GM12892 (cell line): Measurements from ENCODE around the gene VPREB3. TPM values are rescaled to one million over a fixed set of nuclear protein-coding genes. Genes with fewer than 3 reads are reported as not detected.

Experiments
- DNase-seq: peaks from one replicate; pipeline ENCODE4 v3.0.0; 2011; ENCODE audit not compliant: insufficient read length
- FAIRE-seq: peaks from 2 replicates; lab custom pipeline; 2011; peaks lifted over from hg19 to GRCh38; lab: Jason Lieb, UNC
- POLR2A ChIP-seq: IDR thresholded peaks from 2 replicates; pipeline ENCODE4 v1.6.1; 2011; ENCODE audit warnings: low read depth, low read length, control low read depth
- POLR2AphosphoS5 ChIP-seq: IDR thresholded peaks from 2 replicates; pipeline ENCODE4 v1.6.1; 2011; ENCODE audit warnings: low read depth, low read length, control low read depth
- TAF1 ChIP-seq: IDR thresholded peaks from 2 replicates; pipeline ENCODE4 v1.6.1; 2011; ENCODE audit warnings: low read depth, mild to moderate bottlenecking, control low read depth, low read length, borderline replicate concordance
- polyA plus RNA-seq: library from polyadenylated mRNA; unstranded; fragments of >200 nt; gene quantifications from one replicate; pipeline ENCODE4 v1.2.1, GENCODE V29; 2012; ENCODE audit warnings: missing spikeins, inconsistent platforms; ENCODE audit not compliant: missing spikeins

Gene VPREB3
- polyA plus RNA-seq, result 11.6 TPM

- FAIRE-seq (peak; percentile 64), DNase-seq (no peak)
- TF ChIP-seq TAF1, result no peak
- no peak for TF ChIP-seq POLR2AphosphoS5
- no peak for TF ChIP-seq POLR2A
Observed at GRCh38 chr22:23754220-23754919, at the start of gene VPREB3. VPREB3 (minus strand) TSS chr22:23754425; CDS start chr22:23754363, 62 bp downstream.

DNA sequence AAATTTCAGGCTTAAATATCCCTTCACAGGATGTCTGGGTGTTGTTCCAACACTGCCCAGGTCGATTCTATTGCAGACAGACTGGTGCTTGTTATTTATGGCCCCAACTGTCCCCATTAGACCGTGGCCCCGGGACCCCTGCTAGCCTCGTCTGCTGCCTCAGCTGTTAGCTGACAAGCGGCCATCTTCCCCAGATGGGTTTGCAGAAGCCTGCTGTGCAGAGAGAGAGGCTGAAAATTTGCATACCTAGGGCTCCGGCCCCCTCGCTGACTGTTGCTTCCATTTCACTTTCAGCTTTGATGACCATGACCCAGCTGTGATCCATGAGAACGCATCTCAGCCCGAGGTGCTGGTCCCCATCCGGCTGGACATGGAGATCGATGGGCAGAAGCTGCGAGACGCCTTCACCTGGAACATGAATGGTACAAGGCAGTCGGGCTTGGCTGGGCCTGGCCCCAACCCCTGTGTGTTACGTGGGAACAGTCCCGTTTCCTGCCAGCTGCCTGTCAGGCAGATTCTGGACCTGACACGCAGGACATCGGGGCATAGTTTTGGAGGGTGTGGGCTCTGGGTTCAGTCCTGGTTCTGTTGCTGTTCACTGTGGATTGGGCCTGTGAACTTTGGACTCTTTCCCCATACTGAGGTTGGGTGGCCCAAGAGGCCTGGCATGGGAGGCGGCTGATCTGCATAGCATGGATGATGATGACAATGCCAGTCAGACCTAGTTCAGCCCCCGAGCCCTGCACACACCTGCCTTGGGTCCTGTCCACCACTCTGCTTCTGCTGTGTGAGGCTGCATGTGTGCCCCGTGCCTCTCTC is 49.0 kb upstream of the VPREB3 start:
- DNase-seq (no peak), FAIRE-seq (peak; percentile 92)
- no peak for TF ChIP-seq TAF1
- TF ChIP-seq POLR2A, result peak; percentile 70
- TF ChIP-seq POLR2AphosphoS5, result peak; percentile 11; the same call in 1 of the 2 replicates

- no peak for TF ChIP-seq POLR2A
- TF ChIP-seq POLR2AphosphoS5, result 0 out of 2 replicates have a peak, but pooled peaks have one; percentile 30
- no peak for DNase-seq
- FAIRE-seq, result no peak
Observed at GRCh38 chr22:23801886-23802377, 47.7 kb upstream of the VPREB3 start.

- TF ChIP-seq POLR2AphosphoS5, result no peak
- no peak for TF ChIP-seq TAF1
- no peak; the same call in 1 of the 2 replicates for TF ChIP-seq POLR2A
Observed at GRCh38 chr22:23801238-23801821, 47.1 kb upstream of the VPREB3 start.

GRCh38 chr22:23800297-23801237 is 46.3 kb upstream of the VPREB3 start:
- TF ChIP-seq POLR2AphosphoS5 (no peak), TAF1 (no peak), POLR2A (no peak; the same call in 1 of the 2 replicates)
- peak; percentile 99 for FAIRE-seq
- peak; percentile 52 for DNase-seq

More at GRCh38 chr22:23801238-23801821, 47.1 kb upstream of the VPREB3 start:
- no peak for DNase-seq
- FAIRE-seq, result no peak

DNA sequence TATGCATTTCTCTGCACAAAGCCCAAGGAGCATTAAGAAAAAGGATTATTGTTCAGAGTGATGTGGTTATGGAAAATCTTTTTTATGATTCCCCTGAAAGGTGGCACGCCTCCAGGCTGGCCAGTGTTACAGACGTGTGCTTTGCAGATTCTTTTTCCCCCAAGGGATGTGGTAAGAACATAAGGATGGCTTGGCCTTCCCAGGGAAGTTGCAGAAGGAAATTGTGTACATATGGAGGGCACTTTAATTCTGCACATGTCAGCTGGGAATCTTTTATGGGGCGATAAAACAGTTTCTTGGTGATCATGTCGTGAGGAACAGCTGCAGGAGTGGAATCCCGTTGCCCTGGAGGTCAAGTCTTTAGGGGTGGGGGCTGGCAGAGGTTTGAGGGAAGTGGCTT is 42.2 kb upstream of the VPREB3 start:
- FAIRE-seq, result no peak
- TF ChIP-seq TAF1 (no peak), POLR2AphosphoS5 (no peak), POLR2A (no peak)
- no peak for DNase-seq

DNA sequence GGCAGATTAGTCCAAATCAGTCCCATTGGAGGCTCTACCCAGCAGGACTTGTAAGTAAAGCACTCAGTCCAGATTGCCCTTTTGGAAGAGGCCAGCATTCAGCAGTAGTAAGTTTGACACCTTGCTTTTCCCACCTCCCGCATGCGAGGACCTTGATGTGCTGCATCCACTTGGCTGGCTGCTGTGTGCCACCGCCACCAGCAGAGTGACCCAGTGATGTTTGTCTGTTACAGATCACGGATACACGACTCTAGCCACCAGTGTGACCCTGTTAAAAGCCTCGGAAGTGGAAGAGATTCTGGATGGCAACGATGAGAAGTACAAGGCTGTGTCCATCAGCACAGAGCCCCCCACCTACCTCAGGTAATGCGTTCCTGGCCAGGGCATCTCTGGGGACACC is 39.1 kb upstream of the VPREB3 start:
- DNase-seq (no peak), FAIRE-seq (no peak)
- no peak for TF ChIP-seq POLR2AphosphoS5

DNA sequence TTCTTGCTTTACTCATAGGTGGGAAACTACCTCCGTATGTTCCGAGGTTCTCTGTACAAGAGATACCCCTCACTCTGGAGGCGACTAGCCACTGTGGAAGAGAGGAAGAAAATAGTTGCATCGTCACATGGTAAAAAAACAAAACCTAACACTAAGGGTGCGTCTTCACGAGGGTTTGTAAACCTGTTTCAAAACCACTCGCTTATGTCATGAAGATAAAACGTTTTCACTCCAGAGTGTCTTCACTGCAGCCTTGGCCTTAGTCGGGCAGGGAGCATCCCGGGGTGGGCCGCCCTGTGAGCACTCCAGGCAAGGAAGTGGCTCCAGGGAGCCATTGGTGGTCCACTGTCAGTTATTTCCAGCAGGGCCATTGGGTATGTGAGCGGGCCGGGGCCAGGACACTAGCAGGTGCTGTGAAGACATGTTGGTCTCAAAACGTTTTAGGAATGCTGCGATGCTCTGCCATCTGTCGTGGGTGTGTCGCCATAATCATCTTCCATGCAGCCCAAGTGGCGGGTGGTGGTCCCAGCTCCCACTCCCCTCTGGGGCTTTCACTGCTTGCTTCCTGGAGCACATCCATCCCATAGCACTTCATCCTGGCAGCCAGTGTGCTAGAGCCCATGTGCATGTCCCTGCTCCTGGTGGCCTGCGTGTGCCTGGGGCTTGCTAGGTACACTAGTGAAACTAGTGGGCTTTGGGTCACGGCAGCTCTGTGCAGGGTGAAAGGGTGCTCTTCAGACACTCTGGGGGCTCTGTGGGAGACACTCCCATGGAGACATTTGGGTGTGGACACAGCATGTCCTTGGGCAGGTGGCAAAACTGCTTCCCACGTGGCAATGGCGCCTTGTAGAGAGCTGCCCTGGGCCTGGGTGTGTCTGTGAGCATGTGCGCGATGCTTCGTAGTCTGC is 37.8 kb upstream of the VPREB3 start:
- TF ChIP-seq TAF1, result no peak
- TF ChIP-seq POLR2A, result no peak
- no peak for TF ChIP-seq POLR2AphosphoS5
- FAIRE-seq (no peak), DNase-seq (no peak)

- DNase-seq (no peak), FAIRE-seq (no peak)
- no peak for TF ChIP-seq POLR2AphosphoS5
- no peak for TF ChIP-seq TAF1
- TF ChIP-seq POLR2A, result no peak
Observed at GRCh38 chr22:23790819-23791737, 36.9 kb upstream of the VPREB3 start.
